Measurements from ENCODE around the gene HES5.
"Not testable (repeated sequence)": the region's sequence is repeated elsewhere in the genome, so short reads cannot be mapped to it uniquely, and the experiment has no call there.

DNA sequence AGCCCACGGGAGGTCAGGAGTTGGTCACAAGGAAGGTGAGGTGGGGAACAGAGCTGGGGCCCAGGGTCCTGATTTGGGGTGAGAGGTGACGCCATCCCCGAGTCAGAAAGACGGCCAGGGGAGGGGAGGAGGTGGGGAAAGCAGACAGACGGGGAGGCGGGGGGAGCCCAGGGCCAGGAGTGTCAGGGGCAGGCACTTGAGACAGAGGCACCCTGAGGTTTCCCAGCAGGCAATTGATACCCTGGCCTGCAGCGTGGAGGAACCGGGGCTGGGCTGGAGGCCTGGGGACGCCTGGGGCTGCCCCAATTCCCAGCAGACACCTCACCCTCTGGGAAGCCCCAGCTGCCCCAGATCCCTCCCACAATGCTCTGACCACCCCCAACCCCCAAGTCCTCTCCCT is 23.0 kb upstream of the HES5 start:
- TF ChIP-seq POLR2AphosphoS5, POLR2A (IDR thresholded peaks at IDR 0.05): not testable (repeated sequence)
- TF ChIP-seq, protein P1, sequence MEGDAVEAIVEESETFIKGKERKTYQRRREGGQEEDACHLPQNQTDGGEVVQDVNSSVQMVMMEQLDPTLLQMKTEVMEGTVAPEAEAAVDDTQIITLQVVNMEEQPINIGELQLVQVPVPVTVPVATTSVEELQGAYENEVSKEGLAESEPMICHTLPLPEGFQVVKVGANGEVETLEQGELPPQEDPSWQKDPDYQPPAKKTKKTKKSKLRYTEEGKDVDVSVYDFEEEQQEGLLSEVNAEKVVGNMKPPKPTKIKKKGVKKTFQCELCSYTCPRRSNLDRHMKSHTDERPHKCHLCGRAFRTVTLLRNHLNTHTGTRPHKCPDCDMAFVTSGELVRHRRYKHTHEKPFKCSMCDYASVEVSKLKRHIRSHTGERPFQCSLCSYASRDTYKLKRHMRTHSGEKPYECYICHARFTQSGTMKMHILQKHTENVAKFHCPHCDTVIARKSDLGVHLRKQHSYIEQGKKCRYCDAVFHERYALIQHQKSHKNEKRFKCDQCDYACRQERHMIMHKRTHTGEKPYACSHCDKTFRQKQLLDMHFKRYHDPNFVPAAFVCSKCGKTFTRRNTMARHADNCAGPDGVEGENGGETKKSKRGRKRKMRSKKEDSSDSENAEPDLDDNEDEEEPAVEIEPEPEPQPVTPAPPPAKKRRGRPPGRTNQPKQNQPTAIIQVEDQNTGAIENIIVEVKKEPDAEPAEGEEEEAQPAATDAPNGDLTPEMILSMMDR (IDR thresholded peaks at IDR 0.05), result not testable (repeated sequence)

Data from prostate gland (tissue), 2 donors.